HepG2 (cell line): Measurements from ENCODE around the gene TPRN. TPM values are rescaled to one million over a fixed set of nuclear protein-coding genes. Genes with fewer than 3 reads are reported as not detected.

Experiments
- ATAC-seq: fragments of 200-7000 bp; cut with Tn5 transposase; 3 replicates; pipeline ENCODE4 v1.9.1; 2020; ENCODE audit warnings: mild to moderate bottlenecking, moderate library complexity
- BruUV-seq: library from RNA; stranded (reverse); fragments of 400-500 nt; replicated peaks from 2 replicates; lab custom pipeline; 2021; lab: Mats Ljungman, UMichigan
- CTCF ChIA-PET: fragments of 300-600 bp; formaldehyde crosslinking; extraction: SDS; loops from one replicate; lab custom pipeline; 2021; ENCODE audit warnings: low total read pairs, inconsistent platforms, low intra/inter-chr PET ratio; lab: Yijun Ruan, JAX
- POLR2A ChIA-PET: fragments of 350-600 bp; sonication (Branson Sonifier 250); formaldehyde crosslinking; loops from one replicate; lab custom pipeline; 2020; ENCODE audit warnings: antibody characterized with exemption, inconsistent platforms; lab: Yijun Ruan, JAX
- DNase-seq: peaks from one replicate; pipeline ENCODE4 v3.0.0-alpha.2; 2015; ENCODE audit warnings: low spot score
- FAIRE-seq: peaks from 3 replicates; lab custom pipeline; 2011; peaks lifted over from hg19 to GRCh38; lab: Jason Lieb, UNC
- H2AFZ ChIP-seq: one replicate; pipeline ENCODE4 v1.6.1; 2011; ENCODE audit warnings: low read length, inconsistent platforms
- H3K27ac ChIP-seq: fragments of 300-600 bp; 3 replicates; pipeline ENCODE4 v1.8.0; 2011; ENCODE audit warnings: mixed run types, mild to moderate bottlenecking, mixed read lengths, low read length, inconsistent platforms; ENCODE audit not compliant: insufficient read depth; ENCODE audit errors: extremely low read length
- H3K27me3 ChIP-seq, 2 experiments: fragments of 200-600 bp in 1 of 2; 2 replicates in 1 of 2; 3 replicates in 1 of 2; pipeline versions ENCODE4 v1.6.0 to v1.8.0; 2011; ENCODE audit warnings: low read length in 2 of 2, mild to moderate bottlenecking in 2 of 2, moderate library complexity in 2 of 2, inconsistent platforms in 1 of 2; ENCODE audit not compliant: insufficient read depth in 2 of 2, control insufficient read depth in 1 of 2
- H3K36me3 ChIP-seq, 2 experiments: fragments of 200-600 bp in 1 of 2; replicated peaks in 1 of 2; 2 replicates in 1 of 2; 3 replicates in 1 of 2; pipeline versions ENCODE4 v1.5.1 to v1.8.0; 2011; ENCODE audit warnings: low read length in 2 of 2, inconsistent platforms in 1 of 2; ENCODE audit not compliant: insufficient read depth in 2 of 2, control insufficient read depth in 1 of 2
- H3K4me1 ChIP-seq: 2 replicates; pipeline ENCODE4 v1.5.1; 2012; ENCODE audit warnings: low read length, inconsistent platforms; ENCODE audit not compliant: insufficient read depth
- H3K4me2 ChIP-seq: 2 replicates; pipeline ENCODE4 v1.6.0; 2011; ENCODE audit warnings: low read depth, low read length, inconsistent platforms
- H3K4me3 ChIP-seq, 3 experiments: fragments of 200-600 bp in 1 of 3; sonication (generic), shearing (Covaris generic) in 1 of 3; replicated peaks in 1 of 3; 2 replicates each; pipeline ENCODE4 v1.5.1; 2011 to 2016; ENCODE audit warnings: low read length in 3 of 3, inconsistent platforms in 2 of 3, low read depth in 2 of 3, mild to moderate bottlenecking in 2 of 3, control low read depth in 1 of 3, mixed read lengths in 1 of 3; ENCODE audit not compliant: insufficient read depth in 1 of 3
- H3K79me2 ChIP-seq: one replicate; pipeline ENCODE4 v1.6.1; 2011; ENCODE audit warnings: low read length, inconsistent platforms; ENCODE audit not compliant: insufficient read depth
- H3K9ac ChIP-seq: 2 replicates; pipeline ENCODE4 v1.6.0; 2011; ENCODE audit warnings: mild to moderate bottlenecking, low read depth, low read length, inconsistent platforms; ENCODE audit not compliant: insufficient read depth
- H3K9me3 ChIP-seq: 2 replicates; pipeline ENCODE4 v1.5.1; 2012; ENCODE audit warnings: mild to moderate bottlenecking, low read length
- H4K20me1 ChIP-seq: 2 replicates; pipeline ENCODE4 v1.6.0; 2011; ENCODE audit warnings: inconsistent platforms, mild to moderate bottlenecking, low read length, moderate library complexity; ENCODE audit not compliant: insufficient read depth
- ARNT ChIP-seq: fragments of 450-650 bp; IDR thresholded peaks from 2 replicates; pipeline ENCODE4 v1.6.1; 2017
- ELF3 ChIP-seq: IDR thresholded peaks from 2 replicates; pipeline ENCODE4 v1.6.1; 2016; ENCODE audit warnings: missing genetic modification reagents, missing compliant biosample characterization
- ESRRA ChIP-seq: sonication (generic); formaldehyde crosslinking; IDR thresholded peaks from 2 replicates; pipeline ENCODE4 v1.5.1; 2020; ENCODE audit warnings: mild to moderate bottlenecking, low read depth, missing genetic modification reagents
- GATAD2A ChIP-seq: IDR thresholded peaks from 2 replicates; pipeline ENCODE4 v1.6.1; 2016
- IRF2 ChIP-seq: IDR thresholded peaks from 2 replicates; pipeline ENCODE4 v1.6.1; 2018; ENCODE audit warnings: missing genetic modification reagents, missing compliant biosample characterization
- NFE2L2 ChIP-seq: fragments of 150-350 bp; IDR thresholded peaks from 2 replicates; pipeline ENCODE4 v1.6.1; 2014; ENCODE audit warnings: low read length
- PPARG ChIP-seq: conservative IDR thresholded peaks from 2 replicates; pipeline ENCODE4 v1.6.1; 2016; ENCODE audit warnings: missing biosample characterization, missing genetic modification reagents
- SALL1 ChIP-seq: sonication (generic); formaldehyde crosslinking; IDR thresholded peaks from 2 replicates; pipeline ENCODE4 v1.8.0; 2022; ENCODE audit warnings: mild to moderate bottlenecking, missing genetic modification reagents
- SAP130 ChIP-seq: IDR thresholded peaks from 2 replicates; pipeline ENCODE4 v1.6.1; 2016; ENCODE audit warnings: low read depth
- SSRP1 ChIP-seq: IDR thresholded peaks from 2 replicates; pipeline ENCODE4 v1.6.1; 2016; ENCODE audit warnings: control low read depth
- TCF7L2 ChIP-seq: IDR thresholded peaks from 2 replicates; pipeline ENCODE4 v1.6.1; 2011; ENCODE audit warnings: mild to moderate bottlenecking, low read depth, low read length, moderate library complexity
- ZKSCAN1 ChIP-seq: fragments of 150-350 bp; IDR thresholded peaks from 2 replicates; pipeline ENCODE4 v1.6.1; 2014; ENCODE audit warnings: low read length
- ZNF101 ChIP-seq: sonication (generic); formaldehyde crosslinking; IDR thresholded peaks from 2 replicates; pipeline ENCODE4 v1.4.0; 2020; ENCODE audit warnings: mild to moderate bottlenecking, low read depth, missing genetic modification reagents, borderline replicate concordance
- ZNF546 ChIP-seq: sonication (generic); formaldehyde crosslinking; conservative IDR thresholded peaks from 2 replicates; pipeline ENCODE4 v1.8.1; 2023; ENCODE audit warnings: mild to moderate bottlenecking, missing genetic modification reagents
- ZNF572 ChIP-seq: sonication (generic); formaldehyde crosslinking; IDR thresholded peaks from 2 replicates; pipeline ENCODE4 v1.5.1; 2020; ENCODE audit warnings: mild to moderate bottlenecking, missing genetic modification reagents
- WGBS: methylation state at CpG from one replicate; pipeline ENCODE4 v1.1.6; 2017; ENCODE audit warnings: low lambda C conversion rate; 5-methylcytosine and 5-hydroxymethylcytosine counted together
- in situ Hi-C: cut with HindIII; loops from 2 replicates; pipeline ENCODE4 v1.10.0; 2017; ENCODE audit warnings: low pct_unique_long_range_greater_than_20kb; ENCODE audit not compliant: extremely low pct_ligation_motif_present
- intact Hi-C: fragments of 100-400 bp; cut with micrococcal nuclease; formaldehyde crosslinking; loops from one replicate; pipeline ENCODE4 v1.10.0; 2022; ENCODE audit not compliant: unreplicated experiment
- polyA plus RNA-seq, 8 experiments: library from polyadenylated mRNA; depleted of rRNA in 3 of 8; stranded (reverse) in 7 of 8; unstranded in 1 of 8; fragments of >200 nt; fragmentation: Illumina TruSeq in 4 of 8; extraction: Trizol in 4 of 8; gene quantifications; 2 replicates each; pipeline versions ENCODE4 v1.2.1 to v1.2.3, GENCODE V29; 2011 to 2016; ENCODE audit warnings: low read depth in 4 of 8, missing spikeins in 1 of 8, mixed read lengths in 1 of 8; ENCODE audit not compliant: insufficient read depth in 1 of 8
- total RNA-seq, 5 experiments: library from RNA; depleted of rRNA; stranded (reverse); fragments of >200 nt; fragmentation: Illumina TruSeq; extraction: Trizol; gene quantifications; 2 replicates each; pipeline ENCODE4 v1.2.3, GENCODE V29; 2016; ENCODE audit warnings: low read depth in 1 of 5
- TF ChIP-seq, protein P1 (sequence below): sonication (generic); formaldehyde crosslinking; IDR thresholded peaks from 2 replicates; pipeline ENCODE4 v1.5.0; 2020; ENCODE audit warnings: mild to moderate bottlenecking, missing genetic modification reagents, moderate library complexity
- TF ChIP-seq, protein P2 (sequence below): sonication (generic); formaldehyde crosslinking; IDR thresholded peaks from 2 replicates; pipeline ENCODE4 v1.8.1; 2023; ENCODE audit warnings: missing genetic modification reagents, inconsistent platforms, borderline replicate concordance
- TF ChIP-seq, protein P3 (sequence below): sonication (generic); formaldehyde crosslinking; IDR thresholded peaks from 2 replicates; pipeline ENCODE4 v1.4.0; 2020; ENCODE audit warnings: missing genetic modification reagents
- TF ChIP-seq, protein P4 (sequence below): sonication (generic); formaldehyde crosslinking; conservative IDR thresholded peaks from 2 replicates; pipeline ENCODE4 v1.5.0; 2020; ENCODE audit warnings: missing genetic modification reagents

The TPRN gene
- total and polyA plus RNA-seq, 2 of the 13 experiments (the other 11 are each of a cell fraction or from before 2014, with no cell fraction given): 10.1 to 19.2 TPM

DNA sequence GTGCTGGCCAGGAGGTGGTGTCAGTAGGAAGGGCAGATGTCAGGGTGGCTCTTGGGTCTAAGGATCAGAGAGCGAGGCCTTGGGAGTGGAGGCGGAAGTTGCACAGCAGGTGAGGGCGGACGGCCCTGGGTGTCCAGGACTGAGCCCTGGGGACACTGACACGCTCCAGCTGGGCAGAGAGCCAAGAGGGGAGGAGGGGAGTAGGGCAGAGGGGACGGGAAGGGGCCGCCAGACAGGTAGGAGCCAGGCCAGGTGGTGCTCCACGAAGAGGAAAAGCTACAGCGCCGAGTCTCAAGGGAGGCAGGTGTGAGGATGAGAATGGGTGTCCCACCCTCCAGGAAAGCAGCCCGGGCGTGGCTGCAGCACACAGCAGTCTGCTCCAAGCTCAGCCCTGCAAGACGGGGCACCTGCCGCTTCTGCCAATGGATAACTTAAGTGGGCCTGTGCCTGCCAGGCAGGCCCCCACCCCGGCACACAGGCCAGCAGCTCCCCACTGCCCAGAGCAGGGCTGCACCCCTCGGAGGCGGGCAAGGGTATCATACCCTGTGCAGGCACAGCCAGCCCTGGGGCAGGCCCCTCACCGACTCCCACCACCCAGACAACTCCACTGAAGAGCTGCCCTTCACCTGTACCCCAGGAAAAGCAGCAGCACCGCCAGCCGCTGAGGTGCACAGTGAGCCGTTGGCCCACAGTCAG is 4.9 kb downstream of the TPRN start:
- WGBS: 30% methylated on average over 7 of the region's 21 CpGs
- no peaks in the 10 kb centered on the region for H3K9me3 ChIP-seq
- H3K79me2 ChIP-seq: peaks cover 48% of the 10 kb centered on the region
- no peaks in the 10 kb centered on the region; the same call in 1 of the 2 replicates for H4K20me1 ChIP-seq
- H2AFZ ChIP-seq: no peak overlapping the region
- in situ Hi-C loops (no loop called here), intact Hi-C loops (no loop called here)
- peak overlapping the region in 1 of 3 experiments; percentile 57; a peak in 3 of 6 replicates for H3K4me3 ChIP-seq
- no peak; the same call in 1 of the 3 replicates for ATAC-seq
- DNase-seq: no peak
- peak overlapping the region; percentile 17 for H3K27ac ChIP-seq
- peaks cover 6 to 11% of the 10 kb centered on the region in 2 experiments; a peak in 2 of 5 replicates for H3K36me3 ChIP-seq
- peak overlapping the region; percentile 3; the same call in 1 of the 2 replicates for H3K9ac ChIP-seq
- ChIA-PET CTCF (no interaction called here), POLR2A (interaction anchor here (0.9 to 1.4 kb wide), 5 partner anchors 14 to 68 kb away, joined by 3 to 4 read pairs (median 3); partner anchors contain the start of gene RNF224)
- no TSS peak for BruUV-seq
- H3K4me2 ChIP-seq: peak overlapping the region; percentile 90
- no peak for FAIRE-seq
- H3K4me1 ChIP-seq: peaks cover 46% of the 10 kb centered on the region
- no peaks in the 10 kb centered on the region for H3K27me3 ChIP-seq
- no peak for TF ChIP-seq ZNF572 (CRISPR knock-in tag)
- TF ChIP-seq ZNF101 (CRISPR knock-in tag): no peak
- no peak for TF ChIP-seq IRF2 (CRISPR knock-in tag)
- peak; percentile 68; the same call in 1 of the 2 replicates for TF ChIP-seq PPARG
- 0 out of 2 replicates have a peak, but pooled peaks have one; percentile 49 for TF ChIP-seq ESRRA (CRISPR knock-in tag)
- no peak for TF ChIP-seq TCF7L2
- TF ChIP-seq, protein P1, sequence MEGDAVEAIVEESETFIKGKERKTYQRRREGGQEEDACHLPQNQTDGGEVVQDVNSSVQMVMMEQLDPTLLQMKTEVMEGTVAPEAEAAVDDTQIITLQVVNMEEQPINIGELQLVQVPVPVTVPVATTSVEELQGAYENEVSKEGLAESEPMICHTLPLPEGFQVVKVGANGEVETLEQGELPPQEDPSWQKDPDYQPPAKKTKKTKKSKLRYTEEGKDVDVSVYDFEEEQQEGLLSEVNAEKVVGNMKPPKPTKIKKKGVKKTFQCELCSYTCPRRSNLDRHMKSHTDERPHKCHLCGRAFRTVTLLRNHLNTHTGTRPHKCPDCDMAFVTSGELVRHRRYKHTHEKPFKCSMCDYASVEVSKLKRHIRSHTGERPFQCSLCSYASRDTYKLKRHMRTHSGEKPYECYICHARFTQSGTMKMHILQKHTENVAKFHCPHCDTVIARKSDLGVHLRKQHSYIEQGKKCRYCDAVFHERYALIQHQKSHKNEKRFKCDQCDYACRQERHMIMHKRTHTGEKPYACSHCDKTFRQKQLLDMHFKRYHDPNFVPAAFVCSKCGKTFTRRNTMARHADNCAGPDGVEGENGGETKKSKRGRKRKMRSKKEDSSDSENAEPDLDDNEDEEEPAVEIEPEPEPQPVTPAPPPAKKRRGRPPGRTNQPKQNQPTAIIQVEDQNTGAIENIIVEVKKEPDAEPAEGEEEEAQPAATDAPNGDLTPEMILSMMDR: peak; percentile 37; the same call in 1 of the 2 replicates
- TF ChIP-seq ZKSCAN1: no peak
- TF ChIP-seq, protein P2, sequence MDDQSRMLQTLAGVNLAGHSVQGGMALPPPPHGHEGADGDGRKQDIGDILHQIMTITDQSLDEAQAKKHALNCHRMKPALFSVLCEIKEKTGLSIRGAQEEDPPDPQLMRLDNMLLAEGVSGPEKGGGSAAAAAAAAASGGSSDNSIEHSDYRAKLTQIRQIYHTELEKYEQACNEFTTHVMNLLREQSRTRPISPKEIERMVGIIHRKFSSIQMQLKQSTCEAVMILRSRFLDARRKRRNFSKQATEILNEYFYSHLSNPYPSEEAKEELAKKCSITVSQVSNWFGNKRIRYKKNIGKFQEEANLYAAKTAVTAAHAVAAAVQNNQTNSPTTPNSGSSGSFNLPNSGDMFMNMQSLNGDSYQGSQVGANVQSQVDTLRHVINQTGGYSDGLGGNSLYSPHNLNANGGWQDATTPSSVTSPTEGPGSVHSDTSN (CRISPR knock-in tag): no peak
- no peak for TF ChIP-seq NFE2L2
- TF ChIP-seq ZNF546 (CRISPR knock-in tag): no peak
- TF ChIP-seq GATAD2A (CRISPR knock-in tag): no peak
- TF ChIP-seq SALL1 (CRISPR knock-in tag): no peak
- peak; percentile 64; the same call in 1 of the 2 replicates for TF ChIP-seq ELF3 (CRISPR knock-in tag)
- peak; percentile 38; the same call in 1 of the 2 replicates for TF ChIP-seq SAP130 (CRISPR knock-in tag)
- TF ChIP-seq, protein P3, sequence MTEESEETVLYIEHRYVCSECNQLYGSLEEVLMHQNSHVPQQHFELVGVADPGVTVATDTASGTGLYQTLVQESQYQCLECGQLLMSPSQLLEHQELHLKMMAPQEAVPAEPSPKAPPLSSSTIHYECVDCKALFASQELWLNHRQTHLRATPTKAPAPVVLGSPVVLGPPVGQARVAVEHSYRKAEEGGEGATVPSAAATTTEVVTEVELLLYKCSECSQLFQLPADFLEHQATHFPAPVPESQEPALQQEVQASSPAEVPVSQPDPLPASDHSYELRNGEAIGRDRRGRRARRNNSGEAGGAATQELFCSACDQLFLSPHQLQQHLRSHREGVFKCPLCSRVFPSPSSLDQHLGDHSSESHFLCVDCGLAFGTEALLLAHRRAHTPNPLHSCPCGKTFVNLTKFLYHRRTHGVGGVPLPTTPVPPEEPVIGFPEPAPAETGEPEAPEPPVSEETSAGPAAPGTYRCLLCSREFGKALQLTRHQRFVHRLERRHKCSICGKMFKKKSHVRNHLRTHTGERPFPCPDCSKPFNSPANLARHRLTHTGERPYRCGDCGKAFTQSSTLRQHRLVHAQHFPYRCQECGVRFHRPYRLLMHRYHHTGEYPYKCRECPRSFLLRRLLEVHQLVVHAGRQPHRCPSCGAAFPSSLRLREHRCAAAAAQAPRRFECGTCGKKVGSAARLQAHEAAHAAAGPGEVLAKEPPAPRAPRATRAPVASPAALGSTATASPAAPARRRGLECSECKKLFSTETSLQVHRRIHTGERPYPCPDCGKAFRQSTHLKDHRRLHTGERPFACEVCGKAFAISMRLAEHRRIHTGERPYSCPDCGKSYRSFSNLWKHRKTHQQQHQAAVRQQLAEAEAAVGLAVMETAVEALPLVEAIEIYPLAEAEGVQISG: peak; percentile 13; the same call in 1 of the 2 replicates
- TF ChIP-seq, protein P4, sequence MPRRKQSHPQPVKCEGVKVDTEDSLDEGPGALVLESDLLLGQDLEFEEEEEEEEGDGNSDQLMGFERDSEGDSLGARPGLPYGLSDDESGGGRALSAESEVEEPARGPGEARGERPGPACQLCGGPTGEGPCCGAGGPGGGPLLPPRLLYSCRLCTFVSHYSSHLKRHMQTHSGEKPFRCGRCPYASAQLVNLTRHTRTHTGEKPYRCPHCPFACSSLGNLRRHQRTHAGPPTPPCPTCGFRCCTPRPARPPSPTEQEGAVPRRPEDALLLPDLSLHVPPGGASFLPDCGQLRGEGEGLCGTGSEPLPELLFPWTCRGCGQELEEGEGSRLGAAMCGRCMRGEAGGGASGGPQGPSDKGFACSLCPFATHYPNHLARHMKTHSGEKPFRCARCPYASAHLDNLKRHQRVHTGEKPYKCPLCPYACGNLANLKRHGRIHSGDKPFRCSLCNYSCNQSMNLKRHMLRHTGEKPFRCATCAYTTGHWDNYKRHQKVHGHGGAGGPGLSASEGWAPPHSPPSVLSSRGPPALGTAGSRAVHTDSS (CRISPR knock-in tag): no peak
- TF ChIP-seq SSRP1 (CRISPR knock-in tag): no peak
- no peak for TF ChIP-seq ARNT
